Measurements from ENCODE around the gene FCHO2. TPM values are rescaled to one million over a fixed set of nuclear protein-coding genes. Genes with fewer than 3 reads are reported as not detected.
"Not testable (repeated sequence)": the region's sequence is repeated elsewhere in the genome, so short reads cannot be mapped to it uniquely, and the experiment has no call there.

Gene FCHO2
- total and polyA plus RNA-seq, 5 donors = 7.1 to 25.5 (median 22.8) TPM

GRCh38 chr5:72934953-72935725 lies 20.7 kb upstream of the FCHO2 start:
- peak in 1 of 2 donors; percentile 33 for ATAC-seq
- 98% methylated on average over 32 of the region's 32 CpGs for WGBS
- intact Hi-C loops (cut with DNase I); H3K4me1 ChIP-seq (ENCODE audit: control insufficient read depth, insufficient read depth, low read length); DNase-seq; H3K27me3 ChIP-seq (ENCODE audit: control insufficient read depth, insufficient read depth); H3K27ac ChIP-seq (ENCODE audit: low read length); H3K4me3 ChIP-seq (ENCODE audit: low read length); H3K9me3 ChIP-seq (ENCODE audit: control insufficient read depth, low read length): not testable (repeated sequence)

- H3K4me1 ChIP-seq (ENCODE audit: control insufficient read depth, insufficient read depth, low read length) = no peaks in the 10 kb centered on the region
- intact Hi-C loops (cut with DNase I) = no loop called here
Observed at GRCh38 chr5:72936893-72937292, 18.9 kb upstream of the FCHO2 start.

GRCh38 chr5:72937517-72938061 lies 18.3 kb upstream of the FCHO2 start:
- no peaks in the 10 kb centered on the region for H3K27me3 ChIP-seq (ENCODE audit: control insufficient read depth, insufficient read depth)
- intact Hi-C loops (cut with DNase I) = no loop called here
- peak; percentile 36 to 74 for ATAC-seq
- no peak overlapping the region for H3K4me3 ChIP-seq (ENCODE audit: low read length)
- WGBS = 76% methylated on average over 3 of the region's 3 CpGs
- no peaks in the 10 kb centered on the region for H3K4me1 ChIP-seq (ENCODE audit: control insufficient read depth, insufficient read depth, low read length)
- DNase-seq = no peak
- H3K9me3 ChIP-seq (ENCODE audit: control insufficient read depth, low read length) = no peaks in the 10 kb centered on the region
- peak overlapping the region; percentile 64 for H3K27ac ChIP-seq (ENCODE audit: low read length)

More at GRCh38 chr5:72936893-72937292, 18.9 kb upstream of the FCHO2 start:
- Histone ChIP-seq H3K27me3 (ENCODE audit: control insufficient read depth, insufficient read depth) (no peaks in the 10 kb centered on the region), H3K4me3 (ENCODE audit: low read length) (no peak overlapping the region), H3K27ac (ENCODE audit: low read length) (no peak overlapping the region), H3K9me3 (ENCODE audit: control insufficient read depth, low read length) (no peaks in the 10 kb centered on the region)
- DNase-seq = no peak
- WGBS = 89% methylated on average over 4 of the region's 4 CpGs
- no peak for ATAC-seq

- H3K4me1 ChIP-seq (ENCODE audit: control insufficient read depth, insufficient read depth, low read length) = no peaks in the 10 kb centered on the region
- H3K4me3 ChIP-seq (ENCODE audit: low read length) = no peak overlapping the region
- ATAC-seq = peak; percentile 72 to 90
- no peaks in the 10 kb centered on the region for H3K27me3 ChIP-seq (ENCODE audit: control insufficient read depth, insufficient read depth)
- DNase-seq = no peak
- no peaks in the 10 kb centered on the region for H3K9me3 ChIP-seq (ENCODE audit: control insufficient read depth, low read length)
- H3K27ac ChIP-seq (ENCODE audit: low read length) = peak overlapping the region; percentile 72
- intact Hi-C loops (cut with DNase I) = no loop called here
- 23% methylated on average over 1 of the region's 1 CpG for WGBS
Observed at GRCh38 chr5:72938206-72938605, 17.6 kb upstream of the FCHO2 start.

GRCh38 chr5:72940082-72940481 lies 15.8 kb upstream of the FCHO2 start:
- 40% methylated on average over 4 of the region's 4 CpGs for WGBS
- Histone ChIP-seq H3K27ac (ENCODE audit: low read length) (no peak overlapping the region), H3K4me1 (ENCODE audit: control insufficient read depth, insufficient read depth, low read length) (no peaks in the 10 kb centered on the region), H3K27me3 (ENCODE audit: control insufficient read depth, insufficient read depth) (no peaks in the 10 kb centered on the region), H3K9me3 (ENCODE audit: control insufficient read depth, low read length) (no peaks in the 10 kb centered on the region), H3K4me3 (ENCODE audit: low read length) (no peak overlapping the region)
- ATAC-seq (peak; percentile 31 to 53), DNase-seq (no peak)
- intact Hi-C loops (cut with DNase I) = no loop called here

- H3K9me3 ChIP-seq (ENCODE audit: control insufficient read depth, low read length) = no peaks in the 10 kb centered on the region
- H3K4me3 ChIP-seq (ENCODE audit: low read length) = no peak overlapping the region
- intact Hi-C loops (cut with DNase I) = no loop called here
- H3K27ac ChIP-seq (ENCODE audit: low read length) = no peak overlapping the region
- ATAC-seq (no peak), DNase-seq (no peak)
- H3K27me3 ChIP-seq (ENCODE audit: control insufficient read depth, insufficient read depth) = no peaks in the 10 kb centered on the region
- H3K4me1 ChIP-seq (ENCODE audit: control insufficient read depth, insufficient read depth, low read length) = no peaks in the 10 kb centered on the region
Observed at GRCh38 chr5:72943307-72943706, 12.5 kb upstream of the FCHO2 start.

- intact Hi-C loops (cut with DNase I) = no loop called here
- H3K9me3 ChIP-seq (ENCODE audit: control insufficient read depth, low read length) = no peaks in the 10 kb centered on the region
- H3K4me3 ChIP-seq (ENCODE audit: low read length) = no peak overlapping the region
- no peak overlapping the region for H3K27ac ChIP-seq (ENCODE audit: low read length)
- DNase-seq (no peak), ATAC-seq (no peak)
- H3K4me1 ChIP-seq (ENCODE audit: control insufficient read depth, insufficient read depth, low read length) = no peaks in the 10 kb centered on the region
- no peaks in the 10 kb centered on the region for H3K27me3 ChIP-seq (ENCODE audit: control insufficient read depth, insufficient read depth)
Observed at GRCh38 chr5:72947498-72947897, 8.3 kb upstream of the FCHO2 start.

GRCh38 chr5:72949481-72949880 lies 6.4 kb upstream of the FCHO2 start:
- Histone ChIP-seq H3K27me3 (ENCODE audit: control insufficient read depth, insufficient read depth) (no peaks in the 10 kb centered on the region), H3K27ac (ENCODE audit: low read length) (no peak overlapping the region), H3K4me1 (ENCODE audit: control insufficient read depth, insufficient read depth, low read length) (no peaks in the 10 kb centered on the region), H3K4me3 (ENCODE audit: low read length) (no peak overlapping the region), H3K9me3 (ENCODE audit: control insufficient read depth, low read length) (no peaks in the 10 kb centered on the region)
- ATAC-seq = peak in 1 of 2 donors; percentile 40
- intact Hi-C loops (cut with DNase I) = no loop called here
- DNase-seq = no peak

GRCh38 chr5:72951671-72952468 lies 4.0 kb upstream of the FCHO2 start:
- no peaks in the 10 kb centered on the region for H3K9me3 ChIP-seq (ENCODE audit: control insufficient read depth, low read length)
- no peaks in the 10 kb centered on the region for H3K27me3 ChIP-seq (ENCODE audit: control insufficient read depth, insufficient read depth)
- H3K27ac ChIP-seq (ENCODE audit: low read length) = no peak overlapping the region
- ATAC-seq (no peak), DNase-seq (no peak)
- H3K4me3 ChIP-seq (ENCODE audit: low read length) = no peak overlapping the region
- H3K4me1 ChIP-seq (ENCODE audit: control insufficient read depth, insufficient read depth, low read length) = no peaks in the 10 kb centered on the region
- WGBS = 95% methylated on average over 7 of the region's 7 CpGs
- intact Hi-C loops (cut with DNase I) = no loop called here

- Histone ChIP-seq H3K4me1 (ENCODE audit: control insufficient read depth, insufficient read depth, low read length) (no peaks in the 10 kb centered on the region), H3K4me3 (ENCODE audit: low read length) (no peak overlapping the region), H3K9me3 (ENCODE audit: control insufficient read depth, low read length) (no peaks in the 10 kb centered on the region), H3K27ac (ENCODE audit: low read length) (no peak overlapping the region), H3K27me3 (ENCODE audit: control insufficient read depth, insufficient read depth) (no peaks in the 10 kb centered on the region)
- intact Hi-C loops (cut with DNase I) = no loop called here
- DNase-seq (no peak), ATAC-seq (no peak)
- WGBS = 80% methylated on average over 7 of the region's 7 CpGs
Observed at GRCh38 chr5:72954389-72954788, 1.5 kb upstream of the FCHO2 start.

- Histone ChIP-seq H3K4me1 (ENCODE audit: control insufficient read depth, insufficient read depth, low read length) (no peaks in the 10 kb centered on the region), H3K9me3 (ENCODE audit: control insufficient read depth, low read length) (no peaks in the 10 kb centered on the region), H3K27ac (ENCODE audit: low read length) (peak overlapping the region; percentile 99), H3K4me3 (ENCODE audit: low read length) (peak overlapping the region; percentile 79), H3K27me3 (ENCODE audit: control insufficient read depth, insufficient read depth) (no peaks in the 10 kb centered on the region)
- ATAC-seq (peak; percentile 83 to 92), DNase-seq (peak; percentile 91 to 96 (median 95))
- 2% methylated on average over 33 of the region's 33 CpGs for WGBS
- intact Hi-C loops (cut with DNase I) = no loop called here
Observed at GRCh38 chr5:72955143-72955767, 586 bp upstream of the FCHO2 start.
